Muscle layer of duodenum (tissue), 2 donors: Measurements from ENCODE around the gene FAM76A.
A peak's percentile ranks its signal among the peaks of the same experiment; 100 is the strongest.
"Not testable (repeated sequence)": the region's sequence is repeated elsewhere in the genome, so short reads cannot be mapped to it uniquely, and the experiment has no call there.

Source experiments
- H3K27ac ChIP-seq: one replicate; pipeline ENCODE4 v1.7.0; 2013; ENCODE audit warnings: mild to moderate bottlenecking, low read length
- H3K27me3 ChIP-seq: one replicate; pipeline ENCODE4 v1.7.0; 2013; ENCODE audit warnings: low read depth, mild to moderate bottlenecking, control low read depth, low read length
- H3K36me3 ChIP-seq, 2 donors: one replicate each; pipeline ENCODE4 v1.7.0; 2013; ENCODE audit warnings: low read length in 2 of 2, control low read depth in 1 of 2, mild to moderate bottlenecking in 1 of 2; ENCODE audit not compliant: insufficient read depth in 2 of 2, control insufficient read depth in 1 of 2
- H3K4me1 ChIP-seq, 2 donors: one replicate each; pipeline ENCODE4 v1.7.0; 2013; ENCODE audit warnings: low read length in 2 of 2, mild to moderate bottlenecking in 2 of 2, control low read depth in 1 of 2, moderate library complexity in 1 of 2; ENCODE audit not compliant: insufficient read depth in 2 of 2, control insufficient read depth in 1 of 2
- H3K4me3 ChIP-seq, 2 donors: one replicate each; pipeline ENCODE4 v1.7.0; 2013; ENCODE audit warnings: low read length in 2 of 2, low read depth in 1 of 2, mild to moderate bottlenecking in 1 of 2
- H3K9me3 ChIP-seq, 2 donors: one replicate each; pipeline ENCODE4 v1.7.0; 2013; ENCODE audit warnings: low read length in 2 of 2, control low read depth in 1 of 2, mild to moderate bottlenecking in 1 of 2; ENCODE audit not compliant: control insufficient read depth in 1 of 2
- donor health status: healthy.

The FAM76A gene

GRCh38 chr1:27725374-27726172 lies at the start of gene FAM76A:
FAM76A (plus strand) TSS chr1:27725961; CDS start chr1:27726081, 120 bp downstream.
- no peaks in the 10 kb centered on the region for H3K9me3 ChIP-seq
- peak within 1 kb of the TSS; percentile 82 for H3K27ac ChIP-seq
- no peaks in the 10 kb centered on the region for H3K27me3 ChIP-seq
- peaks cover 3 to 9% of the 10 kb centered on the region in 2 donors for H3K4me1 ChIP-seq
- no peaks in the 10 kb centered on the region for H3K36me3 ChIP-seq
- H3K4me3 ChIP-seq, result peak within 1 kb of the TSS; percentile 80 to 89

- Histone ChIP-seq H3K27me3 (no peaks in the 10 kb centered on the region), H3K9me3 (peaks cover 0 to 6% of the 10 kb centered on the region in 2 donors), H3K4me1 (peaks cover 7 to 11% of the 10 kb centered on the region in 2 donors), H3K36me3 (no peaks in the 10 kb centered on the region), H3K4me3 (no peak overlapping the region), H3K27ac (no peak overlapping the region)
Measured at GRCh38 chr1:27676410-27676809, 49.4 kb upstream of the FAM76A start.

GRCh38 chr1:27678747-27679146 lies 47.0 kb upstream of the FAM76A start:
- Histone ChIP-seq H3K27me3 (no peaks in the 10 kb centered on the region), H3K36me3 (no peaks in the 10 kb centered on the region), H3K4me1 (no peaks in the 10 kb centered on the region), H3K27ac (no peak overlapping the region), H3K4me3 (no peak overlapping the region), H3K9me3 (peaks cover 0 to 13% of the 10 kb centered on the region in 2 donors)

- H3K4me3 ChIP-seq, H3K27ac ChIP-seq, H3K4me1 ChIP-seq, H3K27me3 ChIP-seq, H3K36me3 ChIP-seq: not testable (repeated sequence)
- H3K9me3 ChIP-seq, result peaks cover 0 to 13% of the 10 kb centered on the region in 2 donors
Measured at GRCh38 chr1:27680225-27680791, 45.5 kb upstream of the FAM76A start.

- H3K27ac ChIP-seq, H3K4me1 ChIP-seq, H3K4me3 ChIP-seq, H3K36me3 ChIP-seq, H3K27me3 ChIP-seq: not testable (repeated sequence)
- peaks cover 0 to 13% of the 10 kb centered on the region in 2 donors for H3K9me3 ChIP-seq
Measured at GRCh38 chr1:27681580-27681979, 44.2 kb upstream of the FAM76A start.

- Histone ChIP-seq H3K4me3 (no peak overlapping the region), H3K27me3 (no peaks in the 10 kb centered on the region), H3K9me3 (peaks cover 0 to 13% of the 10 kb centered on the region in 2 donors), H3K36me3 (no peaks in the 10 kb centered on the region), H3K4me1 (no peaks in the 10 kb centered on the region), H3K27ac (no peak overlapping the region)
Measured at GRCh38 chr1:27682351-27682944, 43.3 kb upstream of the FAM76A start.

GRCh38 chr1:27684176-27684575 lies 41.6 kb upstream of the FAM76A start:
- no peak overlapping the region for H3K4me3 ChIP-seq
- no peak overlapping the region for H3K27ac ChIP-seq
- no peaks in the 10 kb centered on the region for H3K27me3 ChIP-seq
- H3K4me1 ChIP-seq, result no peaks in the 10 kb centered on the region
- no peaks in the 10 kb centered on the region for H3K36me3 ChIP-seq
- peaks cover 0 to 13% of the 10 kb centered on the region in 2 donors for H3K9me3 ChIP-seq

GRCh38 chr1:27686223-27686990 lies 39.4 kb upstream of the FAM76A start:
- H3K27me3 ChIP-seq, result no peaks in the 10 kb centered on the region
- peaks cover 0 to 7% of the 10 kb centered on the region in 2 donors for H3K9me3 ChIP-seq
- H3K4me3 ChIP-seq, result no peak overlapping the region
- H3K4me1 ChIP-seq, result no peaks in the 10 kb centered on the region
- no peaks in the 10 kb centered on the region for H3K36me3 ChIP-seq
- H3K27ac ChIP-seq, result no peak overlapping the region

GRCh38 chr1:27687906-27688305 lies 37.9 kb upstream of the FAM76A start:
- H3K4me3 ChIP-seq, result no peak overlapping the region
- no peaks in the 10 kb centered on the region for H3K27me3 ChIP-seq
- H3K9me3 ChIP-seq, result no peaks in the 10 kb centered on the region
- no peak overlapping the region for H3K27ac ChIP-seq
- no peaks in the 10 kb centered on the region for H3K36me3 ChIP-seq
- no peaks in the 10 kb centered on the region for H3K4me1 ChIP-seq

GRCh38 chr1:27689423-27690173 lies 36.2 kb upstream of the FAM76A start:
- no peaks in the 10 kb centered on the region for H3K4me1 ChIP-seq
- H3K27ac ChIP-seq, result no peak overlapping the region

More at GRCh38 chr1:27689423-27690173, 36.2 kb upstream of the FAM76A start:
- Histone ChIP-seq H3K4me3 (no peak overlapping the region), H3K27me3 (no peaks in the 10 kb centered on the region), H3K36me3 (no peaks in the 10 kb centered on the region), H3K9me3 (no peaks in the 10 kb centered on the region)
